ENCODE results near the gene BICDL1. TPM values are rescaled to one million over a fixed set of nuclear protein-coding genes. Genes with fewer than 3 reads are reported as not detected.

BICDL1 gene
- total RNA-seq, 4 donors from 2014 or later: 58.6 to 219 (median 61.6) TPM; not detected in 1

DNA sequence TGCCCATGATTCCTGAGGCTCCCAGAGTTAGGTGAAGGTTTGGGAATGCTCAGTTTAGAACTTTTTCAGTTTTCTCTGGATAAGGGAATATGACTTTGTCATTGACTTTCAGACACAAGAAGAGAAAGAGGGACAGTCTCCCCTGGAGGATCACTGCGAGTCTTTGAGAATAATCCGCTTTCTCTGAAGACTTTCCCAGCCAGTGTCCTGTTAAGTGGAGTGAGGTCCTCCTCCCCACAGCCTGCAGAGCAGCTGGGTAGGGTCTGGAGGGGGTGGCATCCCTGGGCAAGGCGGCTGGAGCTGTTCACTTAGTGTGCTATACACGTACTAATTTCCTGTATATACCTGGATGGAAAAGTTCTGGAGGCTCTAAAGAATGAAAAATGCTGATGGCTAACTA is 136.0 kb downstream of the BICDL1 start:
- ATAC-seq (ENCODE audit: low FRiP score) (no peak), DNase-seq (ENCODE audit: low spot score) (no peak)
- TF ChIP-seq, protein P1, sequence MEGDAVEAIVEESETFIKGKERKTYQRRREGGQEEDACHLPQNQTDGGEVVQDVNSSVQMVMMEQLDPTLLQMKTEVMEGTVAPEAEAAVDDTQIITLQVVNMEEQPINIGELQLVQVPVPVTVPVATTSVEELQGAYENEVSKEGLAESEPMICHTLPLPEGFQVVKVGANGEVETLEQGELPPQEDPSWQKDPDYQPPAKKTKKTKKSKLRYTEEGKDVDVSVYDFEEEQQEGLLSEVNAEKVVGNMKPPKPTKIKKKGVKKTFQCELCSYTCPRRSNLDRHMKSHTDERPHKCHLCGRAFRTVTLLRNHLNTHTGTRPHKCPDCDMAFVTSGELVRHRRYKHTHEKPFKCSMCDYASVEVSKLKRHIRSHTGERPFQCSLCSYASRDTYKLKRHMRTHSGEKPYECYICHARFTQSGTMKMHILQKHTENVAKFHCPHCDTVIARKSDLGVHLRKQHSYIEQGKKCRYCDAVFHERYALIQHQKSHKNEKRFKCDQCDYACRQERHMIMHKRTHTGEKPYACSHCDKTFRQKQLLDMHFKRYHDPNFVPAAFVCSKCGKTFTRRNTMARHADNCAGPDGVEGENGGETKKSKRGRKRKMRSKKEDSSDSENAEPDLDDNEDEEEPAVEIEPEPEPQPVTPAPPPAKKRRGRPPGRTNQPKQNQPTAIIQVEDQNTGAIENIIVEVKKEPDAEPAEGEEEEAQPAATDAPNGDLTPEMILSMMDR (IDR thresholded peaks at IDR 0.05): no peak

DNA sequence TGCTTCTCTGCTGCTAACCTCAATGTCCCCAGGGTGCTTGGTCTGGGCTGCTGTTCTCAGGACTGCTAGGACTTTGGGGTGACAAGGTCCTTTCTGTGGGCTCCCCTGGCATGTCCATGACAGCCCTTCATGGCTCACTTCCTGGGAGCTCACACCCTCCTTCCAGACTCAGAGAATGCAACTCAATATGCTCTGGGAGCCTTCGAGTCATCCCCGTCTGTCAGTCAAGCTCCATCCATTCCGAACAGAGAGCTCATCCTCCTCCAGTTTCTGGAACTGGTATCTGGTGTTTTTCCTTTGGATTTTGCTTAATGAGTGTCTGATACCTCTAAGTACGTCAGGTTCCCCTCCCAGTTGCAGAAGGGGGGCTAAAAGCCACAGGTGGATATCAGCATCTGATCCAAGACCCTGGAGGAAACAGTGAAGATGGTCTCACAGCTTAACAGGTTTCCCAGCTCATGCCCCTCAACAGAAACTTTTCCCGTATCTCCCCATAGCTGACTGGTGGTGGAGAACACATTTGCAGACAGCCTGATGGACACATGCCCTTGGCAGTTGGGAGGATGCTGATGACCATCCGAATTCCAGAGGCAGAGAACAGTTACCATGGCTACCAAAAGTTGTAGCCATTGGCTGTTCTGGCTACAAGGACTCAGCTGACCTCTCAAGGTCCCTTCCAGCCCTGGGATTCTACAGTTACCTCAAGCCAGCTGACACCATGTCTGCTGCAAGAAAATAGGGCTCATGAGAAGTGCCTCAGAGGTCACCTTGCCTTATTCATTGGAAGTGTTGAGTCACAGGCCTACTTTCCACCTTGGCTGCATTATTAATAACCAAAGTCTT is 137.0 kb downstream of the BICDL1 start:
- DNase-seq (ENCODE audit: low spot score): no peak
- ATAC-seq (ENCODE audit: low FRiP score): no peak
- TF ChIP-seq, protein P1 (IDR thresholded peaks at IDR 0.05): no peak

DNA sequence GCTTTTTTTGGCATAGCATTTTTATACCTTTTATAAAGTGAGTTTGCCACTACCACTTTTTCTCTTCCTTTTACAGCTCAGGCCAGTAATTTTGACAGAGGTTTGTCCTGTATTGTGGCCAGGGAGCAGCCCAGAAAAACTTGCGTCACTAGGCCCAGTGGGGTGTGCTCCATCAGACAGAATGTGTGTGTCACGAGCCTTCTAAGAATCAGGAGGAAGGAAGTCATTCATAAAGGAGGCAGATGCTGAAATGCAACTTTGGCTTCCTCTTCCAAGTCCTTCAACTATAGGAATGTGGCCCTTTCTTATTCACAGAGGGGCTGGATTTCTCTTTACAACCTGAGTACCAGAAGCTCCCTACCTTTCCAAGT is 137.6 kb downstream of the BICDL1 start:
- no peak for DNase-seq (ENCODE audit: low spot score)
- TF ChIP-seq, protein P1 (IDR thresholded peaks at IDR 0.05): no peak
- no peak for ATAC-seq (ENCODE audit: low FRiP score)

DNA sequence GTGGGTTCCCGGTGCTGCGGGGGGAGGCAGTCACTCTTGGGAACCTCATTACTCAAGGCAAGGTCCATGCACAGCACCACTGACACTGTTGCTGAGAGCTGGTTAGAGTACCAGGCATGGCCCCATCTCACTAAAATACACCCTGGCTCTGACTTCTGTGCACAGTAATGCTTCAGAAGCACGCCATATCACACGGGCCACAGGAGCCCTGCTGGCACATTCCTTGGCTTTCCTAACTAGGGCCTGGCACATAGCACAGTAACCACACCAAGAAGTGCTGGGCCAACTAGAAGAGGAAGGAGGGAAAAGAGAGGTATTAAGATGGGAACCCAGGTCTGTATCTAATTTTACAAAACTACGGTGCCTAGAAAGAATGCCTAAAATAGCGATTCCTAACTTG is 141.0 kb downstream of the BICDL1 start:
- ATAC-seq (ENCODE audit: low FRiP score) (no peak), DNase-seq (ENCODE audit: low spot score) (no peak)
- TF ChIP-seq, protein P1 (IDR thresholded peaks at IDR 0.05): no peak

DNA sequence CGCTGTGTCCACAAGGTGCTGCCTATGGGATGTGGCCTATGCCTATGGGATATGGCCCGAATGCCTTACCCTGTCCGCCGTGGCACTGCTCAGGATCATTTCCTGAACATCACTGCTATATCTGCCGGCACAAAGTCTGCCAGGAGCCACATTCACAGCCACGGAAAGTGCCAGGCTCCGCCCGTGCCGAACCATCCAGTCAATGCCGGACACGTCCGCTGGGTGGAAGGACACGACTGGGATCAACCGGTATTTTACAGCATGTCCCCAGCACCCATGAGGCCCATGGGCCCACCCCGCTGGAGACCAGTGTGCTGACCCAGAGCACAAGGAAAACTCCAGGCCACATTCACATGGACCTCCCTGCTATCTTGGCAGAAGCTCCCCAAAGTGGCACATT is 142.1 kb downstream of the BICDL1 start:
- TF ChIP-seq, protein P1 (IDR thresholded peaks at IDR 0.05): no peak
- no peak for DNase-seq (ENCODE audit: low spot score)
- ATAC-seq (ENCODE audit: low FRiP score): no peak

DNA sequence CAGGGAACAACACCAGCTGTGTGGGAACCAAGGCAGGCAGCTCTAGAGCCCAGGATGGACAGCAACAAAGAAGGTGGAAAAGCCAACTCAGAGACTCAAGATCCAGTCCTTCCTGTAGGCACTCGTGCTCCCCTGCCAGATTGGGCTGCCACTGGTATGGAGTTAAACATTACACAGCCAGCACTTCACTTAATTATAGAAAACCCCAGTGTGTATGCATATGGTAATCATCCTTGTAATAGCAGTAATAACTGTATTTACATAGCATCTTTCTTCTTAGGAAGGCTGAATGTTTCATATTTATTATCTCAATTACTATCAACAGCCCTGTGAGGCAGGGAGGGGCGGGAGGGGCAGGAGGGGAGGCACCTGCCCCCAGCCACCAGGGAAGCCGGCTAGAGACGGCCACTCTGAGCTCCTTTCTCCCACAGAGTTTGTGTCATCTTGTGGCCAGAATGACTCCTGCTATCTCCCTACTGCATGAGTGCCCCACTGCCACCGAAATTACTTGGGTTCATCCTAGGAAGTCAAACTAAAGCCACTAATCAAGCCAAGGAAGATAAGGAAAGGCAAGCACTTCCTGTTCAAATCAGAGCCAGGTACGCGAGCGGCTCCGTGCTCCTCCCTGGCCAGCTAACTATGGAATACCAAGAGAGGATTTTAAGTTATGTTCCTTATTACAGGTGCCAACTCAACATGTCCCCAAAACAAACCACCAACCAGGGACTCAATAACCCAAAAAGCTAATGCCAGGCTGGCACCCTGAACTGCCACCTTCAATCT is 143.2 kb downstream of the BICDL1 start:
- TF ChIP-seq, protein P1 (IDR thresholded peaks at IDR 0.05): no peak
- no peak for DNase-seq (ENCODE audit: low spot score)
- ATAC-seq (ENCODE audit: low FRiP score): no peak
